T47D (cell line): ENCODE results near the gene MIPOL1.

ENCODE experiments used
- DNase-seq, 2 experiments: peaks; one replicate each; pipeline versions ENCODE4 v3.0.0 to v3.0.0-alpha.2; 2011 to 2012; ENCODE audit warnings: low read depth in 1 of 2, low spot score in 1 of 2
- JUND ChIP-seq: IDR thresholded peaks from 2 replicates; pipeline ENCODE4 v1.6.1; 2012; ENCODE audit warnings: low read depth
- in situ Hi-C: cut with HindIII; loops from 2 replicates; pipeline ENCODE4 v1.10.0; 2016; ENCODE audit warnings: low sequenced_read_pairs, low pct_unique_long_range_greater_than_20kb

The MIPOL1 gene

GRCh38 chr14:37254411-37254947, 56.7 kb downstream of the MIPOL1 start:
- DNase-seq: no peak
- TF ChIP-seq JUND: no peak
- in situ Hi-C loops: no loop called here

DNA sequence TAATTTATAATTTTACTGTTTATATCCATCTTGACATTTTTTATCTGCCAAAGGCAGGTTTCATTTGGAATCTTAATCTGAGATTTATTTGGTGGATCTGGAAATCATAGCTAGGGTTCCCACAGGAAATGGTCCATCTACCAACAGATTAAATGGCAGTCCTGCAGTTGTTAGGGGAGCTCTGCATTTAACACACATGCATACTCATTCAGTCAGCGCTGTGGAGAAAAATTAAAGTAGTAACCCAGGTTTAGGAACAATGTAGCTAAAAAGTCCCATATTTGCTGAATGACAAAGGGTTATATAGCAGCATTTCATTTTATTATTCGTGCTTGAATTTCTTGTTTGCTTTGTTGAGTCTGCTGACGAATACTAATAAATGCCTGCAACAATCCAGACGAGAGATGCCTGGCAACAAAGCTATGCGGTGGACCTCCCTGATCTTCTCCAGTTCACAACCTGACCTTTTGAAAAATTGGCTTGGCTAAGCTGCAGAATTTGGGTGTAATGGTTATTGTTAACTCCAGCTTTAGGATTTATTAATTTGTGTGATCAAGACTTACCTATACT, 59.8 kb downstream of the MIPOL1 start:
- TF ChIP-seq JUND: no peak
- DNase-seq: no peak

GRCh38 chr14:37262649-37263048, 64.9 kb downstream of the MIPOL1 start:
- in situ Hi-C loops: no loop called here
- no peak for TF ChIP-seq JUND
- peak in 1 of 2 experiments; percentile 49 for DNase-seq

More for the DNA sequence above, 59.8 kb downstream of the MIPOL1 start:
- in situ Hi-C loops: no loop called here

- no peak for DNase-seq
- in situ Hi-C loops: no loop called here
- TF ChIP-seq JUND: no peak
Measured at GRCh38 chr14:37263656-37264236, 66.0 kb downstream of the MIPOL1 start.

- no peak for DNase-seq
- TF ChIP-seq JUND: no peak
- in situ Hi-C loops: no loop called here
Measured at GRCh38 chr14:37268788-37269187, 71.1 kb downstream of the MIPOL1 start.

- in situ Hi-C loops: no loop called here
- DNase-seq: no peak
- TF ChIP-seq JUND: no peak
Measured at GRCh38 chr14:37270629-37271028, 72.9 kb downstream of the MIPOL1 start.

- no peak for TF ChIP-seq JUND
- in situ Hi-C loops: no loop called here
- DNase-seq: no peak
Measured at GRCh38 chr14:37272569-37272968, 74.8 kb downstream of the MIPOL1 start.

DNA sequence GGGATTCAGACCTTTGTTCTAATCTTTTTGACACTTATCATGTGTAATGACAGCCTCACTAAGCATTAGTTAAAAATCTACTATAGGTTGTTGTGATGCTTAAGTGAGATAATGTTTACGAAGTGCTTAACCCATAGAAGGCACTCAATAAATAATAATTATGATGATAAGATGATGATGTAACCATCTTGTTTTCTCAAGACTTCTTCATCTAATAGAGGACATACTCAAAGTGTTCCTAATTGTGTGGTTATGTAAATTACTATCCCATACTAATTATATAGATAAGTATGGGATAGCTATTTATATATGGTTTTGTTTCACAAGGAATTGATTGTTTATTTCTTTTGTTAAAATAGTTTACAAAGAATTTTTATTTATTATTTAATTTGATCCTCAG, 76.9 kb downstream of the MIPOL1 start:
- no peak for DNase-seq
- no peak for TF ChIP-seq JUND
- in situ Hi-C loops: no loop called here

DNA sequence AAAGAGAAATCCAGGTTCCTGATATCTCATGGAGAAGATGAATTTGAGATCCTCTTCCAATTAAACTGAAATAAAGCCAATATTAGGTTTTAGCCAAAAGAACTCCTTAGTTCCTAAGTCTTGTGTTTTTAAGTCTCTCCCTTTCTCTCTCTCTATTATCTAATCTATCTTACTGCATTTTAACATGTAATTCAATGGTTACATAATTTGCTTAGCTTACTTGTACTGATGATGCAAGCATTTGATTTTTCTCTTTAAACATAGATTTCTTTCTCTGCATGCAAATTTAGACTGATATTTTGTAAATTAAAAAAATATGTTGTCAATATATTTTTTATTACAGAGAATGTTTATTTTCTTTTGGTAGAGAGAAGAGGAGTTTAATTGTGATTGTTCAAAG, 78.2 kb downstream of the MIPOL1 start:
- no peak for TF ChIP-seq JUND
- in situ Hi-C loops: no loop called here
- no peak for DNase-seq

- in situ Hi-C loops: no loop called here
- no peak for TF ChIP-seq JUND
- peak in 1 of 2 experiments; percentile 68 for DNase-seq
Measured at GRCh38 chr14:37278636-37279538, 81.2 kb downstream of the MIPOL1 start.

- in situ Hi-C loops: no loop called here
- TF ChIP-seq JUND: no peak
- no peak for DNase-seq
Measured at GRCh38 chr14:37279818-37280217, 82.1 kb downstream of the MIPOL1 start.

GRCh38 chr14:37284760-37285159, 87.0 kb downstream of the MIPOL1 start:
- no peak for DNase-seq
- no peak for TF ChIP-seq JUND
- in situ Hi-C loops: no loop called here

DNA sequence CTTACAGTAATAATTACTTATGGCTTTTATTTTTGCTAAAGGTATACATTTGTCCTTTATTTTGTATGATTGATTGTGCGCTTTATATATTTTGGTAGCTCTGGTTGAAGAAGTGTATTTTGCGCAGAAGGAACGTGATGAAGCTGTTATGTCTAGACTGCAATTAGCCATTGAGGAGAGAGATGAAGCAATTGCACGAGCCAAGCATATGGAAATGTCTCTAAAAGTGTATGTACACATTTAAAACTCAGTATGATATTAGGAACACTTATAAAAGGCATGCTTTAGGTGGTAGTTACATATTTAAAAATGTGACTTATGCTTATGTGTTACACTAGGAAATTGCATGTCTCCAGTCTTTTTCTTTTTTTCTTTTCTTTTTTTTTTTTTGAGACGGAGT, 87.5 kb downstream of the MIPOL1 start:
- DNase-seq: no peak
- in situ Hi-C loops: no loop called here
- TF ChIP-seq JUND: no peak
